HG03135 (cell line): ENCODE data around the gene SORCS1.

Experiments used
- ATAC-seq: cut with Tn5 transposase; IDR thresholded peaks from one replicate; pipeline ENCODE4 v1.9.1; 2021; ENCODE audit warnings: mild to moderate bottlenecking, moderate library complexity; ENCODE audit not compliant: unreplicated experiment

The SORCS1 gene

GRCh38 chr10:107163881-107164861 is at the start of gene SORCS1:
SORCS1 (minus strand) TSS chr10:107164706.
- ATAC-seq: no peak

GRCh38 chr10:107214261-107214660 is 49.8 kb upstream of the SORCS1 start:
- ATAC-seq: no peak

- no peak for ATAC-seq
Observed at GRCh38 chr10:107213861-107214260, 49.4 kb upstream of the SORCS1 start.

GRCh38 chr10:107206833-107207232 is 42.3 kb upstream of the SORCS1 start:
- no peak for ATAC-seq

- ATAC-seq: no peak
Observed at GRCh38 chr10:107169516-107169915, 5.0 kb upstream of the SORCS1 start.

- ATAC-seq: no peak
Observed at GRCh38 chr10:107168738-107169137, 4.2 kb upstream of the SORCS1 start.

- ATAC-seq: no peak
Observed at GRCh38 chr10:107166403-107166802, 1.9 kb upstream of the SORCS1 start.

- no peak for ATAC-seq
Observed at GRCh38 chr10:107164992-107165391, 486 bp upstream of the SORCS1 start.

- ATAC-seq: no peak
Observed at GRCh38 chr10:107163076-107163855, 1.2 kb downstream of the SORCS1 start.

- ATAC-seq: no peak
Observed at GRCh38 chr10:107160866-107161265, 3.6 kb downstream of the SORCS1 start.

GRCh38 chr10:107159871-107160270 is 4.6 kb downstream of the SORCS1 start:
- ATAC-seq: no peak

- no peak for ATAC-seq
Observed at GRCh38 chr10:107157071-107157470, 7.4 kb downstream of the SORCS1 start.

GRCh38 chr10:107152087-107152486 is 12.4 kb downstream of the SORCS1 start:
- no peak for ATAC-seq

GRCh38 chr10:107148906-107149305 is 15.6 kb downstream of the SORCS1 start:
- ATAC-seq: no peak

- no peak for ATAC-seq
Observed at GRCh38 chr10:107144490-107144889, 20.0 kb downstream of the SORCS1 start.

- ATAC-seq: no peak
Observed at GRCh38 chr10:107141524-107142061, 22.9 kb downstream of the SORCS1 start.

- no peak for ATAC-seq
Observed at GRCh38 chr10:107139237-107139636, 25.3 kb downstream of the SORCS1 start.

- ATAC-seq: no peak
Observed at GRCh38 chr10:107133656-107134055, 30.9 kb downstream of the SORCS1 start.

- no peak for ATAC-seq
Observed at GRCh38 chr10:107129000-107129399, 35.5 kb downstream of the SORCS1 start.

GRCh38 chr10:107126512-107127065 is 37.9 kb downstream of the SORCS1 start:
- ATAC-seq: no peak

GRCh38 chr10:107122703-107123102 is 41.8 kb downstream of the SORCS1 start:
- no peak for ATAC-seq
